H9 (cell line): ENCODE data around the gene PUS10. TPM values are rescaled to one million over a fixed set of nuclear protein-coding genes. Genes with fewer than 3 reads are reported as not detected.

Source experiments
- DNase-seq: peaks from one replicate; pipeline ENCODE4 v3.0.0-alpha.2; 2017
- H2AFZ ChIP-seq: one replicate; pipeline ENCODE4 v1.6.1; 2013; ENCODE audit warnings: mild to moderate bottlenecking, low read length, control low read depth, moderate library complexity
- H2AK5ac ChIP-seq: 2 replicates; pipeline ENCODE4 v1.6.1; 2013; ENCODE audit warnings: low read length, control low read depth, mixed read lengths; ENCODE audit not compliant: insufficient read length
- H2BK120ac ChIP-seq: one replicate; pipeline ENCODE4 v1.6.1; 2013; ENCODE audit warnings: low read depth, mild to moderate bottlenecking, low read length, control low read depth, inconsistent platforms; ENCODE audit not compliant: poor library complexity, severe bottlenecking
- H2BK12ac ChIP-seq: 2 replicates; pipeline ENCODE4 v1.6.1; 2013; ENCODE audit warnings: low read length, control low read depth, mixed read lengths, low read depth; ENCODE audit not compliant: insufficient read length
- H2BK15ac ChIP-seq: 2 replicates; pipeline ENCODE4 v1.6.1; 2013; ENCODE audit warnings: low read depth, low read length, control low read depth
- H2BK20ac ChIP-seq: one replicate; pipeline ENCODE4 v1.6.1; 2013; ENCODE audit warnings: low read depth, mild to moderate bottlenecking, low read length, control low read depth, inconsistent platforms; ENCODE audit not compliant: poor library complexity, severe bottlenecking
- H2BK5ac ChIP-seq: 2 replicates; pipeline ENCODE4 v1.6.1; 2013; ENCODE audit warnings: low read length, control low read depth, mixed read lengths; ENCODE audit not compliant: insufficient read length
- H3K14ac ChIP-seq: 2 replicates; pipeline ENCODE4 v1.6.1; 2013; ENCODE audit warnings: low read length, control low read depth; ENCODE audit not compliant: insufficient read depth
- H3K18ac ChIP-seq: 2 replicates; pipeline ENCODE4 v1.6.1; 2013; ENCODE audit warnings: low read depth, mild to moderate bottlenecking, mixed read lengths, low read length, control low read depth; ENCODE audit not compliant: insufficient read length
- H3K23ac ChIP-seq: 2 replicates; pipeline ENCODE4 v1.6.1; 2013; ENCODE audit warnings: low read length, control low read depth, mixed read lengths, low read depth; ENCODE audit not compliant: insufficient read length
- H3K23me2 ChIP-seq: 2 replicates; pipeline ENCODE4 v1.6.1; 2013; ENCODE audit warnings: low read depth, mild to moderate bottlenecking, mixed read lengths, low read length, control low read depth; ENCODE audit not compliant: insufficient read length, poor library complexity, severe bottlenecking
- H3K27ac ChIP-seq: 2 replicates; pipeline ENCODE4 v1.5.1; 2013; ENCODE audit warnings: low read length, control low read depth, mixed read lengths, low read depth; ENCODE audit not compliant: insufficient read length
- H3K27me3 ChIP-seq: 2 replicates; pipeline ENCODE4 v1.6.1; 2013; ENCODE audit warnings: low read length, control low read depth, inconsistent platforms; ENCODE audit not compliant: insufficient read depth
- H3K4ac ChIP-seq: 2 replicates; pipeline ENCODE4 v1.6.1; 2013; ENCODE audit warnings: low read depth, mild to moderate bottlenecking, control low read depth, inconsistent platforms, low read length, moderate library complexity
- H3K4me1 ChIP-seq: 2 replicates; pipeline ENCODE4 v1.6.1; 2013; ENCODE audit warnings: low read length, control low read depth, inconsistent platforms; ENCODE audit not compliant: insufficient read depth
- H3K4me2 ChIP-seq: 2 replicates; pipeline ENCODE4 v1.6.1; 2013; ENCODE audit warnings: low read length, control low read depth, mixed read lengths; ENCODE audit not compliant: insufficient read length, insufficient read depth
- H3K56ac ChIP-seq: 2 replicates; pipeline ENCODE4 v1.6.1; 2013; ENCODE audit warnings: low read depth, mild to moderate bottlenecking, mixed read lengths, low read length, control low read depth; ENCODE audit not compliant: insufficient read length
- H3K79me1 ChIP-seq: 2 replicates; pipeline ENCODE4 v1.6.1; 2013; ENCODE audit warnings: low read depth, mild to moderate bottlenecking, moderate library complexity, low read length, control low read depth, inconsistent platforms; ENCODE audit not compliant: insufficient read depth, poor library complexity, severe bottlenecking
- H3K79me2 ChIP-seq: 2 replicates; pipeline ENCODE4 v1.6.1; 2013; ENCODE audit warnings: low read length, control low read depth, inconsistent platforms; ENCODE audit not compliant: insufficient read depth
- H3K9ac ChIP-seq: 2 replicates; pipeline ENCODE4 v1.6.1; 2013; ENCODE audit warnings: low read length, control low read depth, mixed read lengths; ENCODE audit not compliant: insufficient read length; ENCODE audit errors: extremely low read depth
- H3K9me3 ChIP-seq: one replicate; pipeline ENCODE4 v1.6.1; 2013; ENCODE audit warnings: low read depth, low read length, inconsistent platforms; ENCODE audit not compliant: control insufficient read depth
- H3T11ph ChIP-seq: one replicate; pipeline ENCODE4 v1.6.1; 2013; ENCODE audit warnings: mild to moderate bottlenecking, low read length, control low read depth, inconsistent platforms
- H4K20me1 ChIP-seq: one replicate; pipeline ENCODE4 v1.6.1; 2013; ENCODE audit not compliant: control insufficient read depth, insufficient read length, insufficient read depth
- H4K5ac ChIP-seq: 2 replicates; pipeline ENCODE4 v1.6.1; 2013; ENCODE audit warnings: low read depth, mild to moderate bottlenecking, mixed read lengths, low read length, control low read depth; ENCODE audit not compliant: insufficient read length
- H4K8ac ChIP-seq: replicated peaks from 2 replicates; pipeline ENCODE4 v1.6.1; 2013; ENCODE audit warnings: low read length, control low read depth, mixed read lengths, low read depth; ENCODE audit not compliant: insufficient read length
- H4K91ac ChIP-seq: 2 replicates; pipeline ENCODE4 v1.6.1; 2013; ENCODE audit warnings: low read depth, mild to moderate bottlenecking, moderate library complexity, mixed read lengths, low read length, control low read depth; ENCODE audit not compliant: insufficient read length
- H3K27ac Mint-ChIP-seq, 3 experiments: 2 replicates in 2 of 3; 3 replicates in 1 of 3; pipeline ENCODE4 v1.8.0; 2020 to 2021; ENCODE audit warnings: mixed read lengths in 3 of 3, mild to moderate bottlenecking in 1 of 3, moderate library complexity in 1 of 3
- H3K27me3 Mint-ChIP-seq: 2 replicates; pipeline ENCODE4 v1.8.0; 2021; ENCODE audit warnings: low read depth, mild to moderate bottlenecking, moderate library complexity, mixed read lengths
- H3K36me3 Mint-ChIP-seq, 3 experiments: 2 replicates in 2 of 3; 3 replicates in 1 of 3; pipeline ENCODE4 v1.8.0; 2020 to 2021; ENCODE audit warnings: low read depth in 3 of 3, mixed read lengths in 3 of 3; ENCODE audit not compliant: insufficient read depth in 1 of 3
- H3K4me1 Mint-ChIP-seq, 2 experiments: 2 replicates each; pipeline ENCODE4 v1.8.0; 2020; ENCODE audit warnings: mixed read lengths in 2 of 2
- H3K4me3 Mint-ChIP-seq, 2 experiments: 2 replicates in 1 of 2; 3 replicates in 1 of 2; pipeline ENCODE4 v1.8.0; 2020 to 2021; ENCODE audit warnings: mild to moderate bottlenecking in 2 of 2, mixed read lengths in 2 of 2, moderate library complexity in 1 of 2
- H3K9me3 Mint-ChIP-seq, 2 experiments: 2 replicates in 1 of 2; 3 replicates in 1 of 2; pipeline ENCODE4 v1.8.0; 2020; ENCODE audit warnings: mild to moderate bottlenecking in 2 of 2, mixed read lengths in 2 of 2, moderate library complexity in 1 of 2
- CTCF ChIP-seq: fragments of 200-600 bp; sonication (generic); conservative IDR thresholded peaks from 3 replicates; pipeline ENCODE4 v1.8.0; 2021; ENCODE audit warnings: antibody characterized with exemption, mild to moderate bottlenecking
- WGBS: extraction: QIAGEN DNeasy Blood & Tissue Kit; methylation state at CpG from one replicate; pipeline ENCODE4 v1.1.7; 2013; ENCODE audit warnings: missing lambda C conversion rate, low lambda C conversion rate, mixed read lengths; ENCODE audit not compliant: insufficient read length; ENCODE audit errors: extremely low coverage; 5-methylcytosine and 5-hydroxymethylcytosine counted together
- total RNA-seq: library from RNA; stranded (reverse); gene quantifications from 2 replicates; pipeline ENCODE4 v1.2.1, GENCODE V29; 2021

PUS10 gene
- total RNA-seq, 1 experiment from 2014 or later: 2.3 TPM

- Histone ChIP-seq H2BK5ac (no peak overlapping the region), H4K91ac (no peak overlapping the region), H2AK5ac (no peak overlapping the region), H4K5ac (no peak overlapping the region), H3K27ac (peak overlapping the region; percentile 40), H2BK20ac (no peak overlapping the region), H2BK120ac (no peak overlapping the region), H3K18ac (peak overlapping the region; percentile 91), H3T11ph (no peak overlapping the region), H4K8ac (no peak overlapping the region), H3K9me3 (no peaks in the 10 kb centered on the region), H3K23ac (no peak overlapping the region), H3K79me1 (peaks cover 4% of the 10 kb centered on the region), H2BK12ac (no peak overlapping the region), H2AFZ (peak overlapping the region; percentile 90), H2BK15ac (no peak overlapping the region), H3K4me1 (no peaks in the 10 kb centered on the region), H3K4me2 (peak overlapping the region; percentile 90), H4K20me1 (no peaks in the 10 kb centered on the region), H3K14ac (peak overlapping the region; percentile 96; the same call in 1 of the 2 replicates), H3K56ac (peak overlapping the region; percentile 26), H3K23me2 (peaks cover 6% of the 10 kb centered on the region), H3K79me2 (peaks cover 4% of the 10 kb centered on the region; the same call in 1 of the 2 replicates), H3K27me3 (no peaks in the 10 kb centered on the region), H3K4ac (no peak overlapping the region), H3K9ac (peak overlapping the region; percentile 97)
- no peak for TF ChIP-seq CTCF
- H3K36me3 Mint-ChIP-seq: peaks cover 7 to 12% (median 12%) of the 10 kb centered on the region in 3 experiments; a peak in 6 of 7 replicates
- H3K27me3 Mint-ChIP-seq: no peaks in the 10 kb centered on the region
- H3K4me1 Mint-ChIP-seq: peaks cover 12 to 20% of the 10 kb centered on the region in 2 experiments
- DNase-seq: peak; percentile 91
- no peaks in the 10 kb centered on the region for H3K9me3 Mint-ChIP-seq
- peak overlapping the region; percentile 99 to 100 (median 99) for H3K27ac Mint-ChIP-seq
- peak overlapping the region; percentile 90 to 100 for H3K4me3 Mint-ChIP-seq
- no CpG with 5 or more reads among the region's 27 CpGs for WGBS
Observed at GRCh38 chr2:61017003-61017555, 976 bp downstream of the PUS10 start.
